BE2C (cell line): ENCODE results near the gene SIGLEC9. TPM values are rescaled to one million over a fixed set of nuclear protein-coding genes. Genes with fewer than 3 reads are reported as not detected.

ENCODE experiments used
- DNase-seq: peaks from one replicate; pipeline ENCODE4 v3.0.0-alpha.2; 2020
- H3K27me3 ChIP-seq: fragments of 250-450 bp; sonication (Bioruptor Pico); 2 replicates; pipeline ENCODE4 v1.5.1; 2020; ENCODE audit warnings: mild to moderate bottlenecking
- H3K36me3 ChIP-seq: fragments of 250-450 bp; sonication (Bioruptor Pico); 2 replicates; pipeline ENCODE4 v1.5.1; 2020; ENCODE audit warnings: mild to moderate bottlenecking
- H3K4me1 ChIP-seq: fragments of 250-450 bp; sonication (Bioruptor Pico); 2 replicates; pipeline ENCODE4 v1.5.1; 2020
- H3K4me3 ChIP-seq: 2 replicates; pipeline ENCODE4 v1.5.1; 2011; ENCODE audit warnings: low read depth, low read length
- H3K9me3 ChIP-seq: fragments of 250-450 bp; sonication (Bioruptor Pico); 2 replicates; pipeline ENCODE4 v1.5.1; 2020
- CTCF ChIP-seq: IDR thresholded peaks from 2 replicates; pipeline ENCODE4 v1.5.1; 2012; ENCODE audit warnings: mild to moderate bottlenecking, low read depth, low read length
- polyA plus RNA-seq: library from polyadenylated mRNA; unstranded; fragments of >200 nt; gene quantifications from one replicate; pipeline ENCODE4 v1.2.1, GENCODE V29; 2012; ENCODE audit warnings: low read depth, missing spikeins; ENCODE audit not compliant: insufficient read length, insufficient read depth

Gene SIGLEC9
- not detected for polyA plus RNA-seq

DNA sequence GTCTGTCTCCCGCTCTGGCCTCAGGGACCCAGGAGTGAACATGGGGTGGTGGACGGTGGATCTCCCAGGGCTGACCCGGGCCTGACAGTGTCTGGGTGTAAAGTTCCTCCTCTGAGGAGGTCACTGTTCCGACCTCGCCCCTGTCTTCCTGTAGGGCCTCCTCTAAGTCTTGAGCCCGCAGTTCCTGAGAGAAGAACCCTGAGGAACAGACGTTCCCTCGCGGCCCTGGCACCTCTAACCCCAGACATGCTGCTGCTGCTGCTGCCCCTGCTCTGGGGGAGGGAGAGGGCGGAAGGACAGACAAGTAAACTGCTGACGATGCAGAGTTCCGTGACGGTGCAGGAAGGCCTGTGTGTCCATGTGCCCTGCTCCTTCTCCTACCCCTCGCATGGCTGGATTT lies at the start of gene SIGLEC9:
SIGLEC9 (plus strand) TSS at position 178 of the 400 bp plus-strand sequence; CDS start at position 247, 69 bp downstream.
- no peaks in the 10 kb centered on the region for H3K4me1 ChIP-seq

DNA sequence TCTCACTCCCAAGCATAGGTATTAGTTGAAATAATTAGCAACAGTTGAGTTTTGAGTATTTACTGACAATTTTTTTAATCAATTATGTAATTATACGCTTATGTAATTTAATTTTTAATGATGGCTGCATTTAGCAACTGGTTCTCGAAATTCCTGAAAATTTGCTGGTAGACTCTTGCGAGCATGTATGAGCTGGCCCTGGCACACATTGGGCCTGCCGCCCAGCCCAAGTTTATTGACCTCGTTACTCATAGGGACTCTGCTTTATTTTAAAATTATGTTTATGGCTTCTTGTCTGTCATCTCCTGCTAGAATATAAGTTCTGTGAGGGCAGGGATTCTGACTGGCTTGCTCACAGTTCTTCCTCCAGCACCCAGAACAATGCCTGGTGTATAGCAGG lies 48.7 kb upstream of the SIGLEC9 start:
- Histone ChIP-seq H3K36me3 (no peaks in the 10 kb centered on the region), H3K27me3 (peaks cover 9% of the 10 kb centered on the region), H3K4me1 (no peaks in the 10 kb centered on the region), H3K4me3 (no peak overlapping the region), H3K9me3 (no peaks in the 10 kb centered on the region)
- no peak for DNase-seq
- no peak for TF ChIP-seq CTCF

More for the DNA sequence above, at the start of gene SIGLEC9:
- Histone ChIP-seq H3K27me3 (peaks cover 39% of the 10 kb centered on the region), H3K9me3 (no peaks in the 10 kb centered on the region), H3K36me3 (no peaks in the 10 kb centered on the region), H3K4me3 (no peak within 1 kb of the TSS)
- TF ChIP-seq CTCF, result no peak
- DNase-seq, result no peak

DNA sequence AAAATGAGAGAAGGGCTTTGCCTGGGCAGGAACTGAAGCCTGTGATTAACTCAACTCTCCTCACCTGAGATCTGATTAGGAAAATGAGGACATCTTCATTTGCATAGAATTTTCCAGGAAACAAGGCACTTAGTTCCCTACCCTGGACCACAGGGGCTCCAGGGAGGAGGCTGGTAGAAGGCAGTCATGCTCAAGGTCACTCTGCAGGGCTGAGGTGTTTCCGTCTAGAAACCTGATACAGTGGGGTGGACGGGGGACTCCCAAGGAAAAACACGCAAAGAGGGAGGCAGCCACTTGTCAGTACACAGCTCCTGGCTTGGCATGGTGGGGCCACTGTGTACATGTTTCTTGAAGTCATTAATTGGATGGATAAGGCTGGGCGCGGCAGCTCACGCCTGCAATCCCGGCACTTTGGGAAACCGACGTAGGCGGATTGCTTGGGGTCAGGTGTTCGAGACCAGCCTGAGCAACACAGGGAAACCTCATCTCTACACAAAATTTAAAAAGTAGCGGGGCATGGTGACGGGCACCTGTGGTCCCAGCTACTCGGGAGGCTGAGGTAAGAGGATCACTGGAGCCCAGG lies 48.0 kb upstream of the SIGLEC9 start:
- H3K36me3 ChIP-seq, result no peaks in the 10 kb centered on the region
- no peaks in the 10 kb centered on the region for H3K9me3 ChIP-seq
- H3K27me3 ChIP-seq, result peaks cover 16% of the 10 kb centered on the region
- no peak for TF ChIP-seq CTCF
- no peaks in the 10 kb centered on the region for H3K4me1 ChIP-seq
- H3K4me3 ChIP-seq, result no peak overlapping the region
- DNase-seq, result no peak

DNA sequence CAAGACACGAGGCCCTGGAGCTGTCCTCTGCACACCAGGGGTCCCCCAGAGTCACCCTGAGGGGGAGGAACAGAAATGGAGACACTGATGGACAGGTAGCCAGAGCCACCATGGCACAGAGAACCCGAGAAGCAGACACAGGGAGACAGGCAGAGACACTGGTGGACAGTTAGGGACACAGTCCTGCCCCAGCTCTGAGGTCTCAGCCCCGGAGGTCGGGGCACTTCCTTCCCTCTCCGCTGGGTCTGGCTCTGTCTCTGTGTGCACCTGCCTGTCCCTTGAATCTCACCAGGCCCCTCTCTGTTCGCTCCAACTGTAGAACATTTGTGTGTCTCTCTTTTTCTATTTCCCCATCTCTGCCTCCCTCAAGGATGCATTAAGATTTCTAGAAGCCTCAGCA lies 46.6 kb upstream of the SIGLEC9 start:
- no peak for DNase-seq
- no peak overlapping the region for H3K4me3 ChIP-seq
- no peaks in the 10 kb centered on the region for H3K4me1 ChIP-seq
- H3K9me3 ChIP-seq, result no peaks in the 10 kb centered on the region
- TF ChIP-seq CTCF, result no peak
- H3K36me3 ChIP-seq, result no peaks in the 10 kb centered on the region
- peaks cover 22% of the 10 kb centered on the region for H3K27me3 ChIP-seq

- no peak overlapping the region for H3K4me3 ChIP-seq
- H3K9me3 ChIP-seq, result no peaks in the 10 kb centered on the region
These were observed 46.0 kb upstream of the SIGLEC9 start for GRCh38 chr19:51078731-51079130.

More at GRCh38 chr19:51078731-51079130, 46.0 kb upstream of the SIGLEC9 start:
- no peaks in the 10 kb centered on the region for H3K4me1 ChIP-seq
- no peaks in the 10 kb centered on the region for H3K36me3 ChIP-seq
- peaks cover 25% of the 10 kb centered on the region for H3K27me3 ChIP-seq
- TF ChIP-seq CTCF, result no peak
- DNase-seq, result no peak
